ENCODE measurements around the gene POLG. TPM values are rescaled to one million over a fixed set of nuclear protein-coding genes. Genes with fewer than 3 reads are reported as not detected.

Gene POLG
- total and polyA plus RNA-seq, 2 experiments from 2014 or later: 28.8 to 74.1 TPM

DNA sequence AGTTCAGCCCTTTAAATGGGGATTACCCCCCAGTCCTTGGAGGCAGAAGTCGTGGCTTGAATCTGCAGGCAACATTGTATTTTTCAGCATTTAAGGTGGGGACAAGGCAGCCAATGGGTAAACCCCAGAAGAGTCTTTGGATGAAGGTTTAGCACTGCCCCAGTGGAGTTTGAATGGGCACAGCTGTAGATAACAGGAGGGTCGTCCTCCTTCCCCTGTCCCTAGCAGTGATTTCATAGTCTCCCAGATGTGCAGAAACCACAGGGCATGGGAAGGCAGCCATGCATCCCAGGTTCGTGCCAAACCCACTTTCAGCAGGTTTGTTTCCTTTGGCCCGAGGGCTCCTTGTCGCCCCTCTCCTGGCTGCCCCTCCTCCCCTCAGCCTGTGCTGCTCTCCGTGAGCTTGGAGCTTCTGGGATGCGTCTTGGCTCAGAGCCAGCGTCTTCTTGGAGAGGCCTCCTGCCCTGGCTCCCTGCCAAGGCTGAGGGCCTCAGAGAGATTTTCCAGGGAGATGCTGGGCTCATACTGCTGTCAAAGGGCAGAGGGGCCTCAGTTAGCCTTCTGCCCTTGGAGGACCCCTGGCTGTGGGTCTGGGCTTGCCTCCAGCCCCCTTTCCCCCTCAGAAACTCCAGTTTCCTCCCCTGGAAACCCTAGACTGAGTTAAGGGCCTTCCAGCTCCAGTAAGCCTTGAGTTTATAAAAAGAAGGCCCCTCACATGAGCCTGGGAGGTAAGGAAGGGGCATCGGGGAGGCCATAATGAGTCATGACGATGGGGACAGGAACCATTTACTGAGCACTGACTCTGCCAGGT lies 48.9 kb upstream of the POLG start (continued):
- TF ChIP-seq ETS1 (IDR thresholded peaks at IDR 0.05) (no peak), NANOG (IDR thresholded peaks at IDR 0.05; ENCODE audit: borderline replicate concordance) (no peak), CREB1 (CRISPR knock-in tag; IDR thresholded peaks at IDR 0.05; ENCODE audit: low read depth) (no peak), EZH2 (IDR thresholded peaks at IDR 0.05; ENCODE audit: low read depth, unreplicated experiment) (no peak), STAT1 (IDR thresholded peaks at IDR 0.05; ENCODE audit: unreplicated experiment) (no peak)

DNA sequence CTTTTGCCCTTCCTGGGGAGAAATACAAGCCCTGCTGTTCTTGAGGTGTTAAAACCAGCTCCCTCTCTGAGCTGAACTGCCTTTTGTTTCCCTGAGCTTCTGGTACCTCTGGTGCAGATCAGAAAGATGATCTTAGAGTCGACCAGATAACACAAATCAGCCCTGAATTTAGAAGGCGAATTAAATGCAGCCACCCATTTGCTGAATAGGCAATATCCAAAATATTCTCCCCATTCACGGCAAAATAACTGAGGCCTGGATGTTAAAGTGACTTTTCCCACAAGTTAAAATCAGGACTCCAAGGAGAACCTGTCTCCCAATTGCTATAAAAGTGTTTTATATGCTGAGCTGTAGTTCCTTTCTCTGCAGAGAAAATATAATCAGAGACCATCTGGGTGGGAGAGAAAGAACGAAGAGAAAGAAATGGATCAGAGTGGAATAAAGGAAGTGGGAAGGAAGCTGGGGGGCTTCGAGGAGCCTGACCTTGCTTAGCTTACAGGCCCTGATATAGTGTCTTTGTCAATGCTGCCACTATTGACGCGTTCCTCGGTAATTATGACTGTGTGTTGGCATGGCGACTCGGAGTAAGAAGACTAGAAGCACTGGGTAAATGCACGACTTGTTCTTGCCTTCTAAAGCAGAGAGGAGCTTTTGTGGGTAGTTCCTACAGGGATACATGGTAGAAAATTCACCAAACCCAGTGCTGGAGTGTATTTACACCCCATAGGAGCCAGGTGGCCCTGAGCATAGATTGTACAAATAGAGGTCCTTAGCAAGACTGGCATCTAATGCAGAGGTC lies 47.5 kb upstream of the POLG start:
- ATAC-seq (no peak), DNase-seq (ENCODE audit: low spot score) (no peak)
- peaks cover 98% of the 10 kb centered on the region for H3K27me3 ChIP-seq (ENCODE audit: insufficient read depth)
- H3K79me2 ChIP-seq (replicated peaks; ENCODE audit: insufficient read depth): no peaks in the 10 kb centered on the region
- H3K4me3 Mint-ChIP-seq: no peak overlapping the region
- no peak overlapping the region for H3K27ac ChIP-seq (ENCODE audit: low read depth)
- peaks cover 35% of the 10 kb centered on the region for H3K4me1 Mint-ChIP-seq
- no peak overlapping the region for H3K4me3 ChIP-seq
- no peak overlapping the region for H3K27ac Mint-ChIP-seq
- H3K36me3 Mint-ChIP-seq (ENCODE audit: low read depth): no peaks in the 10 kb centered on the region; the same call in 2 of the 3 replicates
- peaks cover 24% of the 10 kb centered on the region for H4K20me1 ChIP-seq (replicated peaks; ENCODE audit: insufficient read depth)
- no peaks in the 10 kb centered on the region for H3K9me2 ChIP-seq (ENCODE audit: insufficient read depth)
- no peaks in the 10 kb centered on the region for H3K9me3 Mint-ChIP-seq
- TF ChIP-seq, protein P1, sequence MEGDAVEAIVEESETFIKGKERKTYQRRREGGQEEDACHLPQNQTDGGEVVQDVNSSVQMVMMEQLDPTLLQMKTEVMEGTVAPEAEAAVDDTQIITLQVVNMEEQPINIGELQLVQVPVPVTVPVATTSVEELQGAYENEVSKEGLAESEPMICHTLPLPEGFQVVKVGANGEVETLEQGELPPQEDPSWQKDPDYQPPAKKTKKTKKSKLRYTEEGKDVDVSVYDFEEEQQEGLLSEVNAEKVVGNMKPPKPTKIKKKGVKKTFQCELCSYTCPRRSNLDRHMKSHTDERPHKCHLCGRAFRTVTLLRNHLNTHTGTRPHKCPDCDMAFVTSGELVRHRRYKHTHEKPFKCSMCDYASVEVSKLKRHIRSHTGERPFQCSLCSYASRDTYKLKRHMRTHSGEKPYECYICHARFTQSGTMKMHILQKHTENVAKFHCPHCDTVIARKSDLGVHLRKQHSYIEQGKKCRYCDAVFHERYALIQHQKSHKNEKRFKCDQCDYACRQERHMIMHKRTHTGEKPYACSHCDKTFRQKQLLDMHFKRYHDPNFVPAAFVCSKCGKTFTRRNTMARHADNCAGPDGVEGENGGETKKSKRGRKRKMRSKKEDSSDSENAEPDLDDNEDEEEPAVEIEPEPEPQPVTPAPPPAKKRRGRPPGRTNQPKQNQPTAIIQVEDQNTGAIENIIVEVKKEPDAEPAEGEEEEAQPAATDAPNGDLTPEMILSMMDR (conservative IDR thresholded peaks at IDR 0.05; ENCODE audit: low read depth in 2 of 2): no peak
- peak; percentile 40 for TF ChIP-seq EZH2 (IDR thresholded peaks at IDR 0.05; ENCODE audit: low read depth, unreplicated experiment)
- H3K4me2 ChIP-seq: no peak overlapping the region
- H3F3A ChIP-seq (replicated peaks; ENCODE audit: low read depth): peaks cover 15% of the 10 kb centered on the region; the same call in 1 of the 2 replicates
- H3K4me1 ChIP-seq (ENCODE audit: insufficient read depth): peaks cover 35% of the 10 kb centered on the region
- peaks cover 86% of the 10 kb centered on the region for H3K27me3 Mint-ChIP-seq (ENCODE audit: insufficient read depth, low read depth, poor library complexity)
- H3K36me3 ChIP-seq (ENCODE audit: insufficient read depth): peaks cover 5% of the 10 kb centered on the region; the same call in 1 of the 2 replicates
- H2AFZ ChIP-seq: no peak overlapping the region

DNA sequence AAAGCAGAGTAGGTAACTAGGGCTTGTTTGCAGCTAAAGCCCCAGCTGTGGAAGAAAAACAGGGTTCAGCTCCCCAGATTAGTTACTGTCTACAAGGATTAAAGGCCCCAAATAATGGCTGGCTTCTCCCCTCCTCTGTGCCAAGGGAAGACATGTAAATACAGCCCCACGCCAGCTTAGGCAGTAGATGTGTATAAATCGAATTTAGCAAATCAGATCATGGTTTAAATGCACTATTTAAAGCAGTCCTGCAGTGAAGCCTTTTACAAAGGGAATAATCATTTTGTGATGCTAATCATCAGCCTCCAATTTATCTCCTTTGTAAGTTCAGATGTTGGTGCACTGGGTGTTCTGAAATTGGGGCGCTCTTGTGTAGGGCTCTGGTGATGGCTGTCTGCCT lies 46.7 kb upstream of the POLG start:
- no peaks in the 10 kb centered on the region for H3K9me3 Mint-ChIP-seq
- ATAC-seq (no peak), DNase-seq (ENCODE audit: low spot score) (no peak)
- Histone ChIP-seq H4K20me1 (replicated peaks; ENCODE audit: insufficient read depth) (peaks cover 32% of the 10 kb centered on the region), H3K9me2 (ENCODE audit: insufficient read depth) (no peaks in the 10 kb centered on the region), H3K4me3 (no peak overlapping the region), H3F3A (replicated peaks; ENCODE audit: low read depth) (peaks cover 18% of the 10 kb centered on the region; the same call in 1 of the 2 replicates), H3K4me1 (ENCODE audit: insufficient read depth) (peaks cover 38% of the 10 kb centered on the region), H3K36me3 (ENCODE audit: insufficient read depth) (peaks cover 5% of the 10 kb centered on the region; the same call in 1 of the 2 replicates), H3K27me3 (ENCODE audit: insufficient read depth) (peaks cover 98% of the 10 kb centered on the region), H3K79me2 (replicated peaks; ENCODE audit: insufficient read depth) (no peaks in the 10 kb centered on the region), H3K4me2 (no peak overlapping the region), H2AFZ (no peak overlapping the region), H3K27ac (ENCODE audit: low read depth) (no peak overlapping the region)
- TF ChIP-seq EZH2phosphoT487 (IDR thresholded peaks at IDR 0.05; ENCODE audit: unreplicated experiment): no peak
- TF ChIP-seq ZNF114 (CRISPR knock-in tag; IDR thresholded peaks at IDR 0.05): no peak
- TF ChIP-seq NANOG (IDR thresholded peaks at IDR 0.05; ENCODE audit: borderline replicate concordance): no peak
- H3K4me3 Mint-ChIP-seq: no peak overlapping the region
- peaks cover 89% of the 10 kb centered on the region for H3K27me3 Mint-ChIP-seq (ENCODE audit: insufficient read depth, low read depth, poor library complexity)
- H3K27ac Mint-ChIP-seq: no peak overlapping the region
- peaks cover 37% of the 10 kb centered on the region for H3K4me1 Mint-ChIP-seq
- no peaks in the 10 kb centered on the region; the same call in 2 of the 3 replicates for H3K36me3 Mint-ChIP-seq (ENCODE audit: low read depth)

Data from GM23338 (cell line).